VCaP (cell line): ENCODE data around the gene SESN3.

ENCODE experiments used
- H3K27ac ChIP-seq: fragments of 450-650 bp; 2 replicates; pipeline ENCODE4 v1.5.1; 2017
- TF ChIP-seq, protein P1 (sequence below): fragments of 450-650 bp; conservative IDR thresholded peaks from 2 replicates; pipeline ENCODE4 v1.5.1; 2017; ENCODE audit warnings: mild to moderate bottlenecking, moderate library complexity

Gene SESN3

DNA sequence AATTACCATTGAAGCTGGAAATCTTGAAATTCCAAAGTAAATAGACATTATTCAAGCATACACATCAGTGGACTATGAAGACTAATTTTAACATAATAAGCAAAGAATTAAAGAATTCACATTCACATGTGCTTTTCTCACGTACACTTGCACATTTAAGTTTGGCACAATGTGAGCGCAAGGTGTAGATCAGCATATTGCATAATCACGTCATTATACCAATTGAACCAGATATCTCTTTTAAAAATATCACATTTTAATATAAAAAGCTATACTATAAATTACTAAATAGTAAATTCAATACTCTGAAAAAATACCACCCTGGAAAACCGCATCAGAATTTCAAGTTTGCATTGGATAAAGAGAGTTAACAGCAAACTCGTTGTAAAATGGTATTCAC, 60.7 kb downstream of the SESN3 start:
- TF ChIP-seq, protein P1, sequence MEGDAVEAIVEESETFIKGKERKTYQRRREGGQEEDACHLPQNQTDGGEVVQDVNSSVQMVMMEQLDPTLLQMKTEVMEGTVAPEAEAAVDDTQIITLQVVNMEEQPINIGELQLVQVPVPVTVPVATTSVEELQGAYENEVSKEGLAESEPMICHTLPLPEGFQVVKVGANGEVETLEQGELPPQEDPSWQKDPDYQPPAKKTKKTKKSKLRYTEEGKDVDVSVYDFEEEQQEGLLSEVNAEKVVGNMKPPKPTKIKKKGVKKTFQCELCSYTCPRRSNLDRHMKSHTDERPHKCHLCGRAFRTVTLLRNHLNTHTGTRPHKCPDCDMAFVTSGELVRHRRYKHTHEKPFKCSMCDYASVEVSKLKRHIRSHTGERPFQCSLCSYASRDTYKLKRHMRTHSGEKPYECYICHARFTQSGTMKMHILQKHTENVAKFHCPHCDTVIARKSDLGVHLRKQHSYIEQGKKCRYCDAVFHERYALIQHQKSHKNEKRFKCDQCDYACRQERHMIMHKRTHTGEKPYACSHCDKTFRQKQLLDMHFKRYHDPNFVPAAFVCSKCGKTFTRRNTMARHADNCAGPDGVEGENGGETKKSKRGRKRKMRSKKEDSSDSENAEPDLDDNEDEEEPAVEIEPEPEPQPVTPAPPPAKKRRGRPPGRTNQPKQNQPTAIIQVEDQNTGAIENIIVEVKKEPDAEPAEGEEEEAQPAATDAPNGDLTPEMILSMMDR: no peak

DNA sequence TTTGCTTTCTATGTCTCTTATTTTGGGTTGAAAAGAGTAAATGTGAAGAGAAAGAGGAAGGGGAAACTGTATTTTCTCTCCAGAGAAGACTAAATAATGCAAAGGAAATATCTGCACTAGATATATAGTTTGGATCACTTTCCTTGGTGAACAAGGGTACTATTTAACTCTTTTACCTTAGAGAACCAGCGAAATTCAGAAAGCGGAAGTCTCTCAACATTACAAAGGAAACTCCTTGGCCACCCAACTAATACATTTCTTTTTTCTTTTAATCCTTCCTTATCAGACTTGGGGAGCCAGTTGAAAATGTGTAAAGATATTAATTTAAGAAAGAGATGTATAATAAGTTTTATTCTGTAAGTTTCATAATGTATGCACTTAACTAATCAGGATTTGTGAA, 64.2 kb downstream of the SESN3 start:
- H3K27ac ChIP-seq: peak overlapping the region; percentile 8; the same call in 1 of the 2 replicates
- TF ChIP-seq, protein P1: no peak

More for the DNA sequence above, 60.7 kb downstream of the SESN3 start:
- peak overlapping the region; percentile 14 for H3K27ac ChIP-seq

DNA sequence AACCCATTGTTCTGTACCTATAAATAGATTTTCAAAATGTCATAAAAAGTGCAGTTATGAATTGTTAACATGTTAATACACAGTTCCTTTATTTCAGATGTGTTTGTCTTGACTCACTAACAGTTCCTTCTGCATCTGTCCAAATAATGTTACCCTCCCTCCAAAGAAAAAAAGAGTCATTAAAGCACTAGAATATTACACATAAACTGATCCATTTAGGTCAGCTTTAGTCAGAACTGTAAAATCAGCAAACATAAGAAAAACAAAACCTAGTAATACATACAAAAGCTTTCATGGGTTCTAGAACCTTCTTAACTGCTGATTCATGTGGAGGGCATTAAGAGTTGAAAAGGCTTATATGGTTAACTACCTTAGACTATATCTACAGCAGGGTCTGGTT, 65.4 kb downstream of the SESN3 start:
- H3K27ac ChIP-seq: peak overlapping the region; percentile 55; the same call in 1 of the 2 replicates
- TF ChIP-seq, protein P1: no peak

DNA sequence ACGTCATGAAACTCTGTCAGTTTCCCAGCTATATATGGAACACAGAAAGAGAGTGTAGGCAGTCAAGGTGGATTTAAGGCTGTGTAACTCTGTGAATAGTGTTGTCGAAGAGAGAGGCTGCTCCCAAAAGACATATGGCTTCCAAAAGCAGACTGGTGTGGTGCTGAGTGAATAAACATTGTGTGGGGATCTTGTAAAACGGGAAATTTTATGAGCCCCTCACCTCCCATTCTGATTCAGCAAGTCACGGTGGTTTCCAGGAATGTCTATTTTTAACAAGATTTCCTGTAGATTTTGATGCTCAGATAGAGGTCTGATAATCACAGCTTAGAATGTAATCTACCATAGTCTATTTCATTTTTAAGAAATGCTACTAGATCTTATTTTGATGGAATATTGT, 67.9 kb downstream of the SESN3 start:
- peak overlapping the region; percentile 55 for H3K27ac ChIP-seq
- TF ChIP-seq, protein P1: no peak

DNA sequence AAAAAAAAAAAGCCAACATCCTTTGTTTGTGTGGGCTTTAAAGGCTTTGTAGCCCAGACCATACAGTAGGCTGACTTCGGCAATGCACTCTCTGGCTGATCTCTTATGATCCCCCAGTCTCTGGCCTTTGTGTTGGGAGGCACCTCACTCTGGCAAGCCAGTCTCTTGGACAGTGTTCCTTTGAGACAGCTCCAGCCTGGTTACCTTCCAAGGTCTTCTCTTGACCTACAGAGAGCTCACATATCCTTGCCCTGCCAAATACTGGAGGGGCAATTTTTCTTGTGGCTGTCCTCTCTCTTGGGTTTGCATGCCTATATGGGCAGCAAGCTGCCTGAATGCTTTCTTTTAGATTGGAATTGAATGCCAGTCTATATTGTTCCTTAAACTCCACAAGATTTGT, 69.8 kb downstream of the SESN3 start:
- H3K27ac ChIP-seq: peak overlapping the region; percentile 55
- TF ChIP-seq, protein P1: no peak

DNA sequence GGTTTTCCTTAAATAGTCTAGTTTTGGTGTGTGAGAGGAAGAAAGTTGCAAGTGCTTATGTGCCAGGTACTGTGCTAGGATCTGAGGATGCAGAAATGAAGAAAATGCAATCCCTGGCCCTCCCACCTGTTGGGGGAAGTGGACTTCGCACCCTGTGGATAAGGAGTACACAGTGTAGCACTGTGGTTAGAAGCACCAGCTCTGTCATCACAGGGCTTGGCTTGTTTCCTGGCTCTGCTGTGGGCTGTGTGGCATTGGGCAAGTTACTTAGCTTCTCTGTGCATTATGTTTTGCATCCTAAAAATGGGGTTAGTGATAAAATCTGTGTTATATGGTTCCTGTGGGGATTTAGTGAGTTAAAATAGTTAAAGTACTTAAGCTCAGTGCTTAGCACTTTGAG, 73.2 kb downstream of the SESN3 start:
- TF ChIP-seq, protein P1: no peak
- peak overlapping the region; percentile 29; the same call in 1 of the 2 replicates for H3K27ac ChIP-seq

DNA sequence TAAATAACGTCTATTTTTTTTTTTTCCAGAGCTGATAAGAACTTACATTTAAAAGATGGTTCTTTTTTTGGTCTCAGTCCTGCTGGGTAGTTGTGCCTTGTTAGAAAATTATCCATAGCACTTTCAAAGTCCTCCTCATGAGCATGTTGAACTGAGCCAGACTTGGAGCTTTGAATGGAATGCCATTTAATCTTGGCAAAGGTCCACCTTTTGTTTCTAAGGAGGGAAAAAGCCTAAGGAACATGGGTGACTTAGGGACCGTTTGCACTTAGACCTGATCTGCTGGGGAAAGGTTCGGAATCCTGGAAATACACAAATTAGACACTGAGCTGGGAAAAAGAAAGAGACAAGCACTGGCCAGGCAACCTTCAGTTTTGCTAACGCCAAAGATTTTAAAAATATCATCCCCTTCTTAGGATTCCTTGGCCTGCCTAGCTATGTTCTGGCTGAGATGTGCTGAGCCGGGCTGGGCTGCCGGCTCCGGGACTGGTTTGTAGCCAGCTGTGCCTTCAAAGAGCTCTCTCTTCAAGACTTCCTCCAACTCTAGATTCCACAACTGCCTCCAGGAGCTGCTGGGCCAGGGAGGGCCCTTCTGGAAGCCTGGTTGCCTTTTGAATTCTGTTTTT, 74.0 kb downstream of the SESN3 start:
- TF ChIP-seq, protein P1: no peak

More for the DNA sequence above, 74.0 kb downstream of the SESN3 start:
- peak overlapping the region; percentile 29; the same call in 1 of the 2 replicates for H3K27ac ChIP-seq
